CD4-positive, alpha-beta T cell treated with Interleukin-4 for 4 hours (primary cell): ENCODE measurements around the gene ZNF507.
"Not testable (repeated sequence)": the region's sequence is repeated elsewhere in the genome, so short reads cannot be mapped to it uniquely, and the experiment has no call there.

Experiments used
- DNase-seq: peaks from one replicate; pipeline ENCODE4 v3.0.0-alpha.2; 2020

ZNF507 gene

DNA sequence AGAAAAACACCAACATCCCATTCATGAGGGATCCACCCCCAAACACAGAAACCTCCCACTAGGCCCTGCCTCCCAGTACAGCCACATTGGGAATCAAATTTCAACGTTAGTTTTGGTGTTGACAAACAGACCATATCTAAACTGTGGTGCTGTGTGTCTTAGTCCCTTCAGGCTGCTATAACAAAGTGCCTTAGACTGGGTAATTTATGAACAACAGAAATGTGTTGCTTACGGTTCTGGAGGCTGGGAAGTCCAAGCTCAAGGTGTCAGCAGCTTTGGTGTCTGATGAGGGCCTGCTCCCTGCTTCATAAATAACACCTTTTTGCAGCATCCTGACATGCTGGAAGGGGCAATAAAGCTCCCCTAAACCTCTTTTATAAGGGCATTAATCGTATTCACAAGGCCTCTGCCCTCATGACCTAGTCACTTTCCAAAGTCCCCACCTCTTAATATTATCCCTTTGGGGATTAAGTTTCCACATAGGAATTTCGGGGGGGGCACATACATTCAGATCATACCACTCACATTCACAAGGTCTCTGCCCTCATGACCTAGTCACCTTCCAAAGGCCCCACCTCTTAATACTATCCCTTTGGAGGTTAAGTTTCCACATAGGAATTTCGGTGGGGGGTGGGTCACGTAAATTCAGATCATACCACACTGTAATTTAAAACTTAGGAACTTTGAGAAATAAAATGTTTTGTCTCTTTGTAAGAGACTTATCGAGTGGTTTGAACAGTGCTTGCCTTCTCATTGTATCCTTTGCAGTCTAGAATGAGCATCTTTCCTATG is 27.5 kb downstream of the ZNF507 start:
- no peak for DNase-seq

DNA sequence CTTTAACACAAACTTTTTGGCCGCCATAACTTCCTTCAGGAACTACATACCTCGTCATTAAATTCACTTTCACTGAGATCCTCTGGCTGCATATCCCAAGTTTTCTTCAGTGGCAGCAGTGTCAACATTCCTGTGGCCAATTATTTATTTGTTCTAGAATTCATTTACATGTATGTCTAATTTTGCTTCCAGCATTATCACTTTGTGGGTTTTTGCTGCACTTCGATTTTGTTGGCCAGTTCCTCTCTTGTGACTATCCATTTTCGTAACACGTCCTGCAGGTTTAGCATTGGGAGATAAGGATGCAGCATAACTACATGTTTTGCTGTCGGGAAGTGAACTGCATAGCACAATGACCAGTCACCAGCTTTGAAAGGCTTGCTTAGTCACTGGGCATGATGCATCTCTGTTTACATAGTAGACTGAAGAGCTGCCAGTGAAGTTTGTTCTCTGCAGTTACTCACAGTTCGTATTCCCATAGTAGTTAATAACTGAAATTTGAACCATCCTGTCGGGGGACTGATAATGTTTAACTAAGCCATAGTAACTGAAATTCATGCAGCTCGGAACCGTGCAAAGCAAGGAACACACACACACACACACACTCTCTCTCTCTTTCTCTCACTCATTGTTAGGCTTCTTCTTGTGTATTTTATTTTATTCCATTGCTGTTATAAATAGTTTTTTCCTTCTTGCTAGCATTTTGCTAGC is 28.3 kb downstream of the ZNF507 start:
- no peak for DNase-seq

DNA sequence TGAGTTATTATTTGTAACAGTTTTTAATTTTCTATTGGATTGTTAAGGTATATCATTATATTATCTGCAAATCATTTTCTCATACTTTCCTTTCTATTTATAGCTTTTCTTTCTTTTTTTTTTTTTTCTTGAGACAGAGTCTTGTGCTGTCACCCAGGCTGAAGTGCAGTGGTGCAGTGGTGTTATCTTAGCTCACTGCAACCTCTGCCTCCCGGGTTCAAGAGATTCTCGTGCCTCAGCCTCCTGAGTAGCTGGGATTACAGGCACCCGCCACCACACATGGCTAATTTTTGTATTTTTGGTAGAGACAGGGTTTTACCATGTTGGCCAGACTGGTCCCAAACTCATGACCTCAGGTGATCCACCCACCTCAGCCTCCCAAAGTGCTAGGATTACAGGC is 29.0 kb downstream of the ZNF507 start:
- not testable (repeated sequence) for DNase-seq

DNA sequence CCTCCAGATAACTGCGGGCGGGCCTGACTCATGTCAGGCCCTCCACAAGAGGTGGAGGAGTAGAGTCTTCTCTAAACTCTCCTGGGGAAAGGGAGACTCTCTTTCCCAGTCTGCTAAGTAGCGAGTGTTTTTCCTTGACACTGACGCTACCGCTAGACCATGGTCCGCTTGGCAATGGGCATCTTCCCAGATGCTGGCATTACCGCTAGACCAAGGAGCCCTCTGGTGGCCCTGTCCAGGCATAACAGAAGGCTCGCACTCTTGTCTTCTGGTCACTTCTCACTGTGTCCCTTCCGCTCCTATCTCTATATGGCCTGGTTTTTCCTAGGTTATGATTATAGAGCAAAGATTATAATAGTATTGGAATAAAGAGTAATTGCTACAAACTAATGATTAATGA is 31.7 kb downstream of the ZNF507 start:
- not testable (repeated sequence) for DNase-seq

DNA sequence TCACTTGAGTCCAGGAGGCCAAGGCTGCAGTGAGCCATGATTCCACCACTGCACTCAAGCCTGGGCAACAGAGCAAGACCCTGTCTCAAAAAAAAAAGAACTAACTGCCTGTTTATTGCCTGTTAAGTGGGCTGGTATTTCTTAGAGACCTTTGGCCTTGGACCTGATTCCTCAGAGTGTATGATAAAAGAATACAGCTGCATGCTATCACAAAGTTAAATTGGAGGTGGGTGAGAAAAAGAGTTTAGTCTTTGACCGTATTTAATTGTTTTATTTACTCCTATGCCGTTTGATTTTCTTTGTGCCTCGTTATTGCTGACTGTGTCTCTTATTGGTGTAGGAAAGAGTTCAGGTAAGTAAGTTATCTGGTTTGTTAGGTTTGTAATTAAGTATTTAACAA is 34.9 kb downstream of the ZNF507 start:
- no peak for DNase-seq

DNA sequence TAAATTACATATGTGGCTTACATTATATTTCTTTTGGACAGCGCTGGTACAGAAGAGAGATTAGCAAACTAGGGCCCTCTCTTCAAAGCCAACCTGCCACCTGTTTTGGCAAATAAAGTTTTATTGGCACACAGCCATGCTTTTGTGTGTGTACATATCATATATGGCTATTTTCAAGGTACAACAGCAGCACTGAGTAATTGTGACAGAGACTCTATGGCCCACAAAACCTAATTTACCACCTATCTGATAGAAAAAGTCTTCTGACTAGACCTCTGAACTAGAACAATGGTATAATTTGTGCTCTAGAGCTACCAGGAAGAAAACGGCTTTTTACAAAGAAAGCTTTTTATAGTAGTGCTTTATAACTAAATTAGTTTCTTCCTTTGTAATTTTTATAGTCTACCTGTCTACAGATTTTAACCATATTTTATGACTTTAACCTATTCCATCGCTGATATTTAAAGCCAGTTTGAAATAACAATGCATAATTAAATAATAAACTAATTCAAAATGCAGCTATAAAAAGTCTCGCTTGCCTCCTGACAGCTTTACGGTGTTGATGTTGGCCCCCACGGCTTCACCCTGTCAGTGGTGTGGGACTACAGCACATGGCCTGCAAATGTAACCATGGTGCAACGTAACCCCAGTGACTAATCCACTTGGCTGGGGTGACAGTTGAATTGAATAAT is 42.4 kb downstream of the ZNF507 start:
- no peak for DNase-seq

DNA sequence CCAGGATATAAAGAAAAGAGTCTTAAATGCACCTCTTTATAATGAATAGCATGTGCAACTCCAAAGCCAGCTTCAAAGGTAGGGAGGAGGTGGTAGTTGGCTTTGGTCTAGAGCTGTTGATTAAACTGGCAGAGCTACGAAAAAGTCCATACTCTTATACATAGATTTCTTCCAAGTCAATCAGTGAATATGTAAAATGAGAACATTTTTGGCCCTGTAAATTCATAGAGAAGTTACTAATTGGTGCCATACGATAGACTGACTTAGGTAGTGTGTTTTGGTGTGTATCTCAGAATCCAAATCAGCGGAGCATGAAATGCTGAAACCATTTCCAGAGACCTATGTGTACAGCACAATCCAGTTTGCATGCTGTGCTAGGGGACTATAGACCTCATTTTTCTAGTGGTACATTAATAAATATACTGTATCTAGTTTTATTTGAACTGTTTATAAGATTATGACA is 43.0 kb downstream of the ZNF507 start:
- DNase-seq = no peak

DNA sequence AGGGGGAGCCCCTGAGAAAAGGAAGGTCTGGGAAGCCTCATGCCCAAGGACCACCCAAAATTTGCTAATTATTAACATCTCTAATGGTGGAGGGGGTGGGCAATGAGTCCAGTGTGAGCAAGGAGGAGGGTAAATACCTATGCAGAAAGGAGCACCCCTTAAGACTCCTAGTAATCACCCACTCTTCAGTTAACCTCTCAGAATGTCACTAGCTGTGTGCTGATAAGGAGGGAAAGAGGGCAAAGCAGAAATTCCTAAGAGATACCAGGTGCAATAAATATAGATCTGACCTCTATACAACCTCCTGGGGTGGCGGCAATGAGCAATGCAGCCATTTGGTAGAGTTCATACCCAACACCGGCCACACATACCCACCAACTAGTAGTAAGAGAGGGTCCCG is 47.5 kb downstream of the ZNF507 start:
- no peak for DNase-seq

DNA sequence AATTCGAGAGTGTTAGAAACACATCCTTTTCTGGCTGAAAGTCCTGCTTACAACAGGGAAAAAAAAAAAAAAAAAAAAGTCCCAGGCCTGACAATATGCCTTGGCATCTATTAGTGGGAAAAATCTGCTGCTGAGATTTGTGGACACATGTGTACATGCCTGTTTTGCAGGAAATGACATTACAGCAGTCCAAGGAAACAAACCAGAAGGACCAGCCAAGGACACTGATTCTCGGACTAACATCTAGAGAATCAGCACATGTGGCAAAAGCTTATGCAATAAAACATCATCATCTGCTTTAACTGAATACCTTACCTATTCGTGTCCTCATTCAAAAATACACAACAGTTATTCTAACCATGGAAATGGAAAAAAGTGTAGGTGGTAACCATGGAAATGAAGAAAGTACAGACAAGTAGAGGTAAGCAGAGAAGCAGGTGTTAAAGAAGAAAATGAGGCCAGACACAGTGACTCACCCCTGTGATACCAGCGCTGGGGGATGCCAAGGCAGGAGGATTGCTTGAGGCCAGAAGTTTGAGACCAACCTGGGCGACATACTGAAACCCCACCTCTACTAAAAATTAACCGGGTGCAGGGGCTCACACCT is 50.7 kb downstream of the ZNF507 start:
- DNase-seq = no peak

DNA sequence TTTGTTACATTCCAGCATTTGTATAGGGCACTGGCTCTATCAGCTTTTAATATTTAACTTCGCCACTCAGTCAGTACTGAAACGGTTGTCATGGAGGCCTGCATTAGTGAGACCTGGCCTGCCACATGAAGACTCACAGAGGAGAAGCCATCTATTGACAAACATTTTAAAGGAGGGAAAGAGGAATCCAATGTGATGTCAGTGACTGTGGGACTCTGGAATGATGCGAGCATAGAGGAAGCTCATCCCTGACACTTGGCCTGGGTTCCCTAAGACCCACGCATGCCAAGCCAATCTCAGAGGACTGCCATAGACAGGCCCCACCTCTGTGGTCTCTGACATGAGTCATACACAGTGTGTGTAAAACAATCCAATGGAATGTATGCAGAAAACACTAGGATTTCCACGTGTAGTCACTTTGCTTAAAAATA is 52.3 kb downstream of the ZNF507 start:
- DNase-seq = no peak

DNA sequence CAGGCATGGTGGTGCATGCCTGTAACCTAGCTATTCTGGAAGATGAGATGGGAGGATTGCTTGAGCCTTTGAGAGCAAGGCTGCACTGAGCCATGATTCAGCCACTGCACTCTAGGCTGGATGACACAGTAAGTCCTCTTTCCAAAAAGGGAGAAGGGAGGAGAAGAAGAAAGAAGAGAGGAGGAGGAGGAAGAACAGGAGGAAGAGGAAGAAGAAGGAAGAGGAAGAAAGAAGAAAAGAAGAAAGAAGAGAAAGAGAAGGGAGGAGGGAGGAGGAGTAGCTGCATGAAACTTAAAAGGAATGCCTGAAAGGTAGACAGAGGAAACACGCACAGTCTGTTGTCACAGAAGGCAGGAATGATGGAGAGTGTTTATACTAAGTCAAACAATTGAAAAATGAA is 56.6 kb downstream of the ZNF507 start:
- no peak for DNase-seq

DNA sequence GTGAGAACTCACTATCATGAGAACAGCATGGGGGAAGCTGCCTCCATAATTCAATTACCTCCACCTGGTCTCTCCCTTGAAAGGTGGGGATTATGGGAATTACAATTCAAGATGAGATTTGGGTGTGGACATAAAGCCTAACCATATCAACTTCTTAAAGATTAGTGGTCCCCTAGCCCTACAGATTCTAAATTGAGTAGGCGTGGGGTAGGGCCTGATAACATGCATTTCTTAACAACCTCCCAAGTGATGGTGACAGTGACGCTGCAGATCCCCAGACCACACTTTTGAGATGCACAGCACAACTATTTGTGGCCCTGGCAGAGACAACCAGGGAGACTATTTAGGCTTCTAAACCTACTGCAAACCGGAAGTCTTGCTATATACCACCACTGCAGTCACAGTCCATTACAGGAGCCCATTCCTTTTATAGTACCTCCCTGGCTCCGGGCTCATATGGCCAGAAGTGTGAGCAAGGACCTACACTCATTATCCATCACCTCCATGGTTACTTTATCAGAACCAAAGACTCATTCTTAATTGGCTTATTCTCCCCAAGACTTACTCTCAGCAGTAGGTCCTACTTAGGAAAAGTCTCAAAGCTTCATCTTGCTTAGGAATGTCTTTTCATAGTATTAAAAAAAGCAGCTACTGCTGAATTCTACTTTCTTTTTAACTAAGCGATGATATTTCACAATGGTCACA is 58.0 kb downstream of the ZNF507 start:
- no peak for DNase-seq

DNA sequence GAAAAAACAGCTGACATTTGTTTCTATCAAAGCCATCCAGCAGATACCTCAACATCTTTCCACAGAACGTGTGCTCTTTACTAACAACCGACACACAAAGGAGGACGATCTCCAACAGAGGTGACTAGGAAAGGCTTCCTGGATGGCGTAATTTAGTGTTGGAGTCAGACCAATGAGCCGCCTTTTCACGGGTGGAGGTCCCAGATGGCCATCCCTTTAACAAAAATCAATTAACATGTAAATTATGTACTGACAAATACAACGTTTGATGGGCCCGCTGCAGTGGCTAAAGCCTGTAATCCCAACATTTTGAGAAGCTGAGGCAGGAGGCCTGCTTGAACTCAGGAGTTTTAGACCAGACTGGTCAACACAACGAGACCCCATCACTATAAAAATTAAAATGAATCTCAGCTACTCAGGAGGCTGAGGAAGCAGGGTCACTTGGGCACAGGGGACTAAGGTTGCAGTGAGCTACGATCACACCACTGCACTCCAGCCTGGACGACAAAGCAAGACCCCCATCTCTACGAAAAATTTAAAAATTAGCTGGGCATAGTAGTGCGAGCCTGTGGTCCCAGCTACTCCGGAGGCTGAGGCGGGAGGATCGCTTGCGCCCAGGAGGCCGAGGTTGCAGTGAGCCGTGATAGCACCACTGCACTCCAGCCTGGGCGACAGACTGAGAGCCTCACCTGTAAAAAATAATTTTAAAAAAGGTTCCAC is 59.0 kb downstream of the ZNF507 start:
- DNase-seq = no peak

DNA sequence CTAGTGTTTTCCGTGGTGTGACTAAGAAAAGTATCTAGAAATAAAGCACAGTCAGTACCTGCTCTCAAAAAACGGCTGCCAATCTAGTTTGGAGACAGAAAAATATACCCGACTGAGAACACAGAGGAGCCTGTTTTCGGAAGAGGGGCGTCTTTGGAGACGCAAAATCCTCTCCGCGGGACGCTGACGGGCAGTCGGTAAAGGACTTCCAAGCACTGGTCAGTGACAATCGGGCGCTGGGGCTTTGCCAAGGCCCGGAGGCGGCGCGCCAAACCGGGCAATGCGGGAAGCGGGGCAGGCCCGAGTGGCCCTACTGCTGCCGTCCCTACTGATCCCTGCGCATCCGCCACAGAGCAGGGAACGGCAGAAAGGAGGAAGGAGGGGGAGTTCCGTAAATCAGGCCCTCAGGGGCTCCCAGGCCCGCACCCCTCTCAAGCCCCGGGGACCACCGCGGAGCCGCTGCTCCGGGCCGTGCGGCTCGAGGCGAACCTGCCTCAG is 59.6 kb downstream of the ZNF507 start:
- DNase-seq = no peak

DNA sequence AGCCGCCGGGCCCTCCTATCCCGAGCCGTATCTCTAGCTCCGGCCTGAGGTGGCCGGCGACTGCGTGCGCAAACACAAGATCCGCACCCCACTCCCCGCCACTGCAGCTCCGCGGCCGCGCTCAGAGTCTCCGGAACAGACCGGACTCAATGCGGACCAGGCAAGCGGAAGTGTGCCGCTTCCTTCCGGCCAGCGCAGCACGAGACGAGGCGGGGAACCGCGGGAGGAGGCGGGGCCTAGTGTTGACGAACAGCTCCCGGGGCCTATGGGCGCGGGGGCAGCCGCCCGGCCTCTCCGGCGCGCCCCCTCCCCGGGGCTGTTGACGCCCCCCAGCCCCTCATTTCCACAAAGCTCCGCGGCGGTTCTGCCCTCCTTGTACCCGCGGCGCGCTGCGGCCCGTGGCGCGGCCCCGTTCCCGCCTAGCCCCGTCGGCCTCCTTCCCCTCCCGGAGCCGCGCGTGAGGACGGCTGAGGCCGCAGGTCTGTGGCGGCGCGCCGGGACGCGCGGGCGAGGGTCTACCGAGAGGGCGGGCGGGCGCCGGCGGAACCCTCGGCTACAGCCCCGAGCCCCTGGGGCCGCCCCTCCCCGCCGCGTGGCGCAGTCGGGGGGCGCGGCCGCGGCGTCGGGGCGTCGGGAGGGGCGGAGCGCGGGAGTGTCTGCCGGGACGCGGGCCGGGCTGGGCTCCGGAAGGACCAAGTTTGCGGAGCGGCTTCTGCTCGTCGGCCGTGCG is 60.2 kb downstream of the ZNF507 start, which contains the start of gene DPY19L3:
Gene DPY19L3 (plus strand): TSS at position 340 of the 730 bp plus-strand sequence. CDS start 2,484 bp downstream, outside the sequence.
- peak; percentile 85 for DNase-seq

DNA sequence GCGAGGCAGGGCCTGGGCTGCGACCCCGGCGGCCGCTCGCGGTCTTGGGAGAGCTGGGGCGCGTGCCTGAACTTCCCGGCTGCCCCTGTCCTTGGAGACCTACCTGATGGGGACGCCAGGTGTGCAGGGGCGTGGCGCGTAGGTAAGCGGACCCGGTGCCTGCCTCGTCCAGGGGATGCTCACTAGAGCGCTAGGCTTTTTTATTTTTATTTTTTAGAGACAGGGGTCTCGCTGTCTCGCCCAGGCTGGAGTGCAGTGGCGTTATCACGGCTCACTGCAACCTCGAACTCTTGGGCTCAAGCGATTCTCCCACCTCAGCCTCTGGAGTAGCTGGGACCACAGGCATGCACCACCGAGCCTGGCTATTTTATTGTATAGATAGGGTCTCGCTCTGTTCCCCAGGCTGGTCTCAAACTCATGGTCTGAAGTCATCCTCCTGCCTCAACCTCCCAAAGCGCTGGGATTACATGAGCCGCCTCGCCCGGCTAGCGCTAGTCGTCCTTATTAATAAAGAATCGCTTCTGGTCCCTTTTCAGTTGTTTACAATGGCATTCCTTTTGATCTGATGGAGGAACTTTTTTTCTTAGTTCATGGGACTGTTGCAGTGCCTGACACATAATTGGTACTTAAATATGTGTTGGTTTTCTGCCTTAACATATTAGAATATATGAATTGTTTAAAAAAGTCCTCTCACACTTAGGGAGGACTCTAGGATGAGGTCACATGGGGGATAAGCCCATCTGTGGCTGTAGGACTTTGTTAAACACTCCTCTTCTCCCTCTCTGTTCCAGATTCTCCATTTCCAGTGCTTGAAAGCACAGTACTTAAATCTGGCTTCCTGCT is 61.0 kb downstream of the ZNF507 start:
- no peak for DNase-seq

DNA sequence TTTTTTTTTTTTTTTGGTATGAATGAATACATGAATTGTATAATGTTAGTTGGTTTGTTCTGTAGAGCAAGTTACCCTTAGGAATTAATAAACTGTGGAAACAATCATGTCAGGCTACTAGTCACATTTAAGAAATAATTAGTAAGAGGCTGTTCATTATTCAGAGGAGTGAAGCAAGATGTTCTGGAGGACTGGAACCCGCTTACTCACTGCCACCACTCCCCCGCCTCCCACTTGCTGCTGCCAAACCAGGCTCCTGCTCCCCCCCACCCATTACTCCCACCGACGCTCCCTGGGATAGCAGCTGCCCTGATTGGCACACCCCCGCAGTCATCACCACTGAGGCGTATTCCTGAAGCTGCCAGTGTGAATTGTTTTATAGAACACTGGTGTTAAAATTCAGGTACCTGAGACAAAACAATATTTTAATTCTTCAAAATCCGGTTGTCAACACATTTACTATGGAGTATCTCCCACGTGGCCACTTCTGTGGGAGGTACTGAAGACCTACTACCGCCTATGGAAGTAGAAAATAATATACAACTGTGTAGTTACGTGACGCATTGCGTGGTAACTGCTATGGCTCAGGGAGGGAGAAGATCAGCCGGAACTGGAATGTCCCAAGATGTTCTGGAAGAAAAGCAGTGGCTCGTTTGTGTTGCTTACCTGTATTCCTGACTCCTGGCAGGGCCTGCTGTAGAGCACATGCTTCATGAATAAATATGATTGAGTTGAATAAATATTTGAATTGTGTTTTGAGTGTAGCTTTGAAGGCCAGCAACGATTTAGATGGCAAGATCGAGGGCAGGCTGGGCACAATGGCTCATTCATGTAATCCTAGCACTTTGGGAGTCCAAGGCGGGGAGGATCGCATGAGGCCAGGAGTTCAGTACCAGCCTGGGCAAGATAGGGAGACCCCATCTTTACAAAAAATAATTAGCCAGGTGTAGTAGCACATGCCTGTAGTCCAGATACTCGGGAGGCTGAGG is 61.9 kb downstream of the ZNF507 start:
- no peak for DNase-seq

DNA sequence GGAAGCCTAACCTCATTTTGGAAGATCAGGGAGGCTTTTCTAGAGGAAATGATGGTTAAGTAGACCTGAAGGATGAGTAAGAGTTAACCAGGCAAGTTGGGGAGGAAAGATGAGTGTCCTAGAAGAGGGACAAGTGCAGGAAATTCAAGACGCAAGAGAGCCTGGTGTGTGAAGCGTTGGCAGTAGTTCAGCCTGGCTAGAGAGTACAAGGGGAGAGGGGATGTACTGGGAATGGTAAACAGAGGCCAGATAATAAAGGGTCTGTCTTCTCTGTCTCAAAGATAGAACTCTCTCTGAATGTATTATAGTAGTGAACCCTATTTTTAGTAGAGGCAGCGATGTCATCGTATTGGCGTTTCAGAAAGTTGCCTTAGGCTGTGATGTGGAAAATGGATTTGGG is 69.8 kb downstream of the ZNF507 start:
- no peak for DNase-seq

DNA sequence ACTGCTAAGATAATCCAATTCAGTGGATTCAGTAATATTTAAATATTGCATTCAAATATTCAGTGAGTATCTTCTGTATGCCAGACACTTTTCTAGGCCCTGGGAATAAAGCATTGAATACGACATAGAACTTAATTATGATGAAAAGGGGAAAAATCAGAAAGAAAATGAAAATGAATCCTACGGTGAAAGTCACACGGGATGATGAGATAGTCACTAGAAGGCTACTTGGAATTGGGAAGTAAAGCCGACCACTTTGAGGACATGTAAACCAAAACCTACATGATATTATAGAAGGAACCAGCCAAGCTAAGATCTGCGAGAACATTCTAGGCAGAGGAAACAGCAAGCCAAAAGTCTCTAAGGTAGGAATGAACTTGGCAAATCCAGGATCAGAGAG is 70.3 kb downstream of the ZNF507 start:
- DNase-seq = no peak
